ENCODE measurements around the gene IRAK1. TPM values are rescaled to one million over a fixed set of nuclear protein-coding genes. Genes with fewer than 3 reads are reported as not detected.

The IRAK1 gene
- total RNA-seq: 78.7 and 109 TPM in 2 replicates

GRCh38 chrX:154019633-154020528, at the start of gene IRAK1:
Gene IRAK1, minus strand, starts transcription at chrX:154019902. Its CDS starts 90 bp downstream, at chrX:154019812.

DNA sequence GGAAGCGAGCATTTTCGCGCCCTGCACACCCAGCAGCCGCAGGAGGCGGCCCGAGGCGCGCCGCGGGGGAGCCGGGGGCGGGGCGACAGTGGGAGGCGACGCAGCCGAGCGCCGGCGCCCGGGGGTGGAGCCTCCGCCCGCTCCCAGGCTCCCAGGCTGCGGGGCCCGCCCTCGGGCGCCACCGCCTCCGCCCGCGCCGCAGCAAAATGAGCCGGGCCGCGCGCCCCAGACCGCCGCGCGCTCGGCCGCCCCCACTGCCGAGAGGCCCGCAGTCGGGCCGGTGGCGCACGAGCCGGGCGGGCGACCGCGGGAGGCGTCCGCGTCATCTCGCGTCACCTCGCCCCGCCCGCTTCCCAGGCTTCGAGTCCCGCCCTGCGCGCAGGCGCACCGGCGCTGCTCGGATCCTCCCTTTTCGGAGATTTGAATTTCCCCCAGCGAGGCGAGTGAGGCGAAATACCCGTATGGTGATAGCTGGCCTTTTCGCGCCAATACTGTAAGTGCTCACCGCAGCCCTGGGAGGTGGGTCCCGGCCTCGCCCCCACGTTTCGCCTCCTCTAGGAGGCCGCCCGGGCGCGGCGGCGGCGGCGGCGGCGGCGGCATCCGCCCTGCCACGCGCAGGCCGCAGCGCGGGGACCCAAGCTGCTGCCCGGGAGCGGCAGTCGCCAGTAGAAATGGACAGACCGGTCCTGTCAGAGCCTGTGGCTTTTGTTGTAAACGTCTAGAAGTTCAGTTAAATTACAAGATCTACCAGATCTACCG, 47.2 kb downstream of the IRAK1 start, which contains the start of gene TMEM187:
TMEM187 (plus strand) TSS at position 387 of the 759 bp plus-strand sequence. CDS start 9,309 bp downstream, outside the sequence.

GRCh38 chrX:153971450-153972367, 48.0 kb downstream of the IRAK1 start, which contains the start of gene HCFC1:
Gene HCFC1, minus strand, starts transcription at chrX:153971818. Its CDS starts 978 bp downstream, at chrX:153970840.

Other genes with a start within 250 kb of the IRAK1 start
- gene SRPK3, start 238.9 kb downstream of the IRAK1 start, total RNA-seq: under 0.01 and 2.2 TPM in 2 replicates
- 46.9 and 57.2 TPM in 2 replicates for gene IDH3G, start 225.5 kb downstream of the IRAK1 start, total RNA-seq
- 49.2 and 134 TPM in 2 replicates for gene SSR4, start 225.2 kb downstream of the IRAK1 start, total RNA-seq
- gene PDZD4, start 189.4 kb downstream of the IRAK1 start, total RNA-seq: under 0.01 and 0.18 TPM in 2 replicates
- 0.59 and 2.6 TPM in 2 replicates for gene L1CAM, start 133.7 kb downstream of the IRAK1 start, total RNA-seq
- not detected in 2 replicates for gene AVPR2, start 115.2 kb downstream of the IRAK1 start, total RNA-seq
- 0.97 and 2.1 TPM in 2 replicates for gene ARHGAP4, start 93.6 kb downstream of the IRAK1 start, total RNA-seq
- 54.9 and 56.9 TPM in 2 replicates for gene NAA10, start 84.9 kb downstream of the IRAK1 start, total RNA-seq
- gene RENBP, start 75.3 kb downstream of the IRAK1 start, total RNA-seq: 2.1 and 5.0 TPM in 2 replicates
- 14.0 and 34.4 TPM in 2 replicates for gene HCFC1, start 48.1 kb downstream of the IRAK1 start, total RNA-seq
- gene TMEM187, start 47.1 kb downstream of the IRAK1 start, total RNA-seq: 5.6 and 5.7 TPM in 2 replicates
- gene MECP2, start 77.8 kb upstream of the IRAK1 start, total RNA-seq: 21.7 and 34.5 TPM in 2 replicates
- gene OPN1LW, start 124.3 kb upstream of the IRAK1 start, total RNA-seq: not detected in 2 replicates
- not detected in 2 replicates for gene OPN1MW, start 162.7 kb upstream of the IRAK1 start, total RNA-seq
- gene OPN1MW2, start 199.9 kb upstream of the IRAK1 start, total RNA-seq: not detected in 2 replicates
- gene OPN1MW3, start 237.7 kb upstream of the IRAK1 start, total RNA-seq: not detected in 2 replicates